K562 (cell line): ENCODE data around the gene RNF207. TPM values are rescaled to one million over a fixed set of nuclear protein-coding genes. Genes with fewer than 3 reads are reported as not detected.

Source experiments
- ARID4B ChIP-seq: sonication (generic); formaldehyde crosslinking; IDR thresholded peaks from 2 replicates; pipeline ENCODE4 v1.8.0; 2022; ENCODE audit warnings: mild to moderate bottlenecking, missing genetic modification reagents
- CBX3 ChIP-seq, 2 experiments: IDR thresholded peaks; 1 replicate in 1 of 2; 2 replicates in 1 of 2; pipeline ENCODE4 v1.6.1; 2012; ENCODE audit warnings: inconsistent platforms in 2 of 2, low read length in 2 of 2, borderline replicate concordance in 1 of 2, control low read depth in 1 of 2
- E2F4 ChIP-seq: sonication (generic); formaldehyde crosslinking; IDR thresholded peaks from 2 replicates; pipeline ENCODE4 v1.8.0; 2022; ENCODE audit warnings: mild to moderate bottlenecking, low read depth, missing genetic modification reagents
- HDAC2 ChIP-seq: fragments of 450-650 bp; IDR thresholded peaks from 2 replicates; pipeline ENCODE4 v1.6.1; 2016; ENCODE audit warnings: mild to moderate bottlenecking
- IRF9 ChIP-seq: fragments of 450-650 bp; IDR thresholded peaks from 2 replicates; pipeline ENCODE4 v1.6.1; 2016; ENCODE audit warnings: missing biosample characterization, missing genetic modification characterization
- JUN ChIP-seq, 2 experiments: sonication (generic) in 1 of 2; formaldehyde crosslinking in 1 of 2; IDR thresholded peaks; 2 replicates each; pipeline versions ENCODE4 v1.6.1 to v1.8.0; 2012 to 2022; ENCODE audit warnings: borderline replicate concordance in 2 of 2, mild to moderate bottlenecking in 2 of 2, improper control_type of control experiment in 1 of 2, low read depth in 1 of 2, low read length in 1 of 2, missing genetic modification reagents in 1 of 2
- KDM5B ChIP-seq: fragments of 200-600 bp; sonication (generic); IDR thresholded peaks from 2 replicates; pipeline ENCODE4 v1.6.1; 2012; ENCODE audit warnings: low read depth, mild to moderate bottlenecking, moderate library complexity, low read length, control low read depth, inconsistent platforms; ENCODE audit not compliant: insufficient replicate concordance
- KLF16 ChIP-seq: IDR thresholded peaks from 2 replicates; pipeline ENCODE4 v1.6.1; 2016; ENCODE audit warnings: antibody characterized with exemption
- PTBP1 ChIP-seq: fragments of 200-400 bp; formaldehyde crosslinking; IDR thresholded peaks from 2 replicates; pipeline ENCODE4 v1.6.1; 2017; ENCODE audit warnings: low read depth, low read length
- SIN3A ChIP-seq, 2 experiments: fragments of 150-350 bp in 1 of 2; IDR thresholded peaks; 2 replicates each; pipeline ENCODE4 v1.6.1; 2011 to 2016; ENCODE audit warnings: borderline replicate concordance in 2 of 2, low read depth in 2 of 2, low read length in 2 of 2, mild to moderate bottlenecking in 2 of 2, moderate library complexity in 2 of 2; ENCODE audit not compliant: control insufficient read depth in 1 of 2
- SMARCA4 ChIP-seq: fragments of 450-650 bp; IDR thresholded peaks from 2 replicates; pipeline ENCODE4 v1.6.1; 2016
- ZNF609 ChIP-seq: sonication (generic); formaldehyde crosslinking; IDR thresholded peaks from 2 replicates; pipeline ENCODE4 v1.8.1; 2023; ENCODE audit warnings: missing genetic modification reagents, mild to moderate bottlenecking, borderline replicate concordance
- polyA plus RNA-seq, 8 experiments: library from polyadenylated mRNA; depleted of rRNA in 4 of 8; stranded (reverse) in 5 of 8; unstranded in 3 of 8; fragments of >200 nt; fragmentation: Nextera tagmentation in 2 of 8; fragmentation: Illumina TruSeq in 1 of 8; extraction: Ambion mirVana in 2 of 8; extraction: Trizol in 1 of 8; gene quantifications; 2 replicates each; pipeline versions ENCODE4 v1.2.1 to v1.2.3, GENCODE V29; 2011 to 2014; ENCODE audit warnings: inconsistent platforms in 1 of 8, missing spikeins in 1 of 8
- total RNA-seq, 7 experiments: library from RNA; depleted of rRNA in 6 of 7; stranded (reverse); fragments of >200 nt in 6 of 7; fragmentation: Illumina TruSeq in 2 of 7; extraction: Trizol in 2 of 7; gene quantifications; 2 replicates each; pipeline versions ENCODE4 v1.2.1 to v1.2.3, GENCODE V29; 2011 to 2021; ENCODE audit warnings: low replicate concordance in 1 of 7

The RNF207 gene
- total and polyA plus RNA-seq, 9 of the 15 experiments (the other 6 are each of a cell fraction or from before 2014, with no cell fraction given), result 2.7 to 30.6 (median 12.9) TPM

- TF ChIP-seq IRF9 (no peak), ZNF609 (0 out of 2 replicates have a peak, but pooled peaks have one; percentile 31), ARID4B (CRISPR knock-in tag) (peak; percentile 22; the same call in 1 of the 2 replicates), CBX3 (IDR thresholded peaks at IDR 0.05; ENCODE audit: borderline replicate concordance in 1 of 2, low read length in 2 of 2) (0 out of 3 replicates have a peak, but pooled peaks of 1 of the 2 experiments have one; percentile 47), PTBP1 (0 out of 2 replicates have a peak, but pooled peaks have one; percentile 26), HDAC2 (peak; percentile 82; the same call in 1 of the 2 replicates), SIN3A (IDR thresholded peaks at IDR 0.05; ENCODE audit: borderline replicate concordance in 2 of 2, control insufficient read depth in 1 of 2, low read depth in 2 of 2, low read length in 2 of 2) (peak in 1 of 2 experiments; percentile 33; a peak in 1 of 4 replicates), SMARCA4 (0 out of 2 replicates have a peak, but pooled peaks have one; percentile 10), E2F4 (0 out of 2 replicates have a peak, but pooled peaks have one; percentile 41), KLF16 (no peak), JUN (IDR thresholded peaks at IDR 0.05; ENCODE audit: borderline replicate concordance, low read depth, low read length) (no peak), JUN (CRISPR knock-in tag; IDR thresholded peaks at IDR 0.05; ENCODE audit: borderline replicate concordance) (peak; percentile 27; the same call in 1 of the 2 replicates), KDM5B (peak; percentile 48)
These were observed 28.8 kb downstream of the RNF207 start (continued) for GRCh38 chr1:6234502-6235295.
